Activated CD4-positive, alpha-beta memory T cell treated with anti-CD3 and anti-CD28 coated beads for 36 hours (primary cell): Measurements from ENCODE around the gene RIMKLA. TPM values are rescaled to one million over a fixed set of nuclear protein-coding genes. Genes with fewer than 3 reads are reported as not detected.

ENCODE experiments used
- CTCF ChIA-PET: fragments of 350-600 bp; sonication (Branson Sonifier 250); formaldehyde crosslinking; loops from one replicate; lab custom pipeline; 2021; ENCODE audit warnings: antibody characterized with exemption, inconsistent platforms; lab: Charles Lee
- POLR2A ChIA-PET: fragments of 350-600 bp; sonication (Branson Sonifier 250); formaldehyde crosslinking; loops from one replicate; lab custom pipeline; 2021; ENCODE audit warnings: antibody characterized with exemption; lab: Charles Lee
- DNase-seq: peaks from one replicate; pipeline ENCODE4 v3.0.0-alpha.2; 2020
- H3K27ac Mint-ChIP-seq: one replicate; pipeline ENCODE4 v1.8.0; 2021; ENCODE audit warnings: mixed read lengths
- H3K27me3 Mint-ChIP-seq: one replicate; pipeline ENCODE4 v1.8.0; 2021; ENCODE audit warnings: mixed read lengths
- H3K36me3 Mint-ChIP-seq: one replicate; pipeline ENCODE4 v1.8.0; 2021; ENCODE audit warnings: mixed read lengths
- H3K4me1 Mint-ChIP-seq: one replicate; pipeline ENCODE4 v1.8.0; 2021; ENCODE audit warnings: low read depth, mixed read lengths
- H3K4me3 Mint-ChIP-seq: one replicate; pipeline ENCODE4 v1.8.0; 2021; ENCODE audit warnings: mild to moderate bottlenecking, mixed read lengths
- H3K9me3 Mint-ChIP-seq: one replicate; pipeline ENCODE4 v1.8.0; 2021; ENCODE audit warnings: mixed read lengths
- intact Hi-C: fragments of 100-400 bp; cut with micrococcal nuclease; formaldehyde crosslinking; loops from one replicate; pipeline ENCODE4 v1.15.1; 2023
- total RNA-seq, 2 experiments: library from RNA; stranded (reverse); gene quantifications; one replicate each; pipeline ENCODE4 v1.2.3, GENCODE V29; 2021

Gene RIMKLA
- total RNA-seq, 2 experiments from 2014 or later: 3.0 to 3.2 TPM

DNA sequence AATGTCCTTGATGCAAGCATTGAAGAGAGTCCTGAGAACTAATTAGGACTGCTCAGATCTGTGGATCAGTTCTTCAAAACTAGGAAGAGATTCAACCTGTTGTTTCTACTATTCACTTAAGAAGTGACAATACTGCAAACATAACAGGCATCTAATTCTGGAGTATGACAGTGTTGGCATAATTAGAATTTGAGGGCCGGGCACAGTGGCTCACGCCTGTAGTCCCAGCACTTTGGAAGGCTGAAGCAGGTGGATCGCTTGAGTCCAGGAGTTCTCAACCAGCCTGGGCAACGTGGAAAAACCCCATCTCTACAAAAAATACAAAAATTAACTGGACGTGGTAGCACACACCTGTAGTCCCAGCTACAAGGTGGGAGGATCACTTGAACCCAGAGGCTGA, 37.5 kb upstream of the RIMKLA start:
- intact Hi-C loops: loop anchor here (10.0 kb wide), 1 partner anchor 392 kb away; no protein-coding TSS in a partner anchor
- POLR2A ChIA-PET: no interaction called here
- H3K9me3 Mint-ChIP-seq: no peaks in the 10 kb centered on the region
- no peaks in the 10 kb centered on the region for H3K27me3 Mint-ChIP-seq
- no peak for DNase-seq
- no peak overlapping the region for H3K27ac Mint-ChIP-seq
- CTCF ChIA-PET: interaction anchor here (1.8 kb wide), 1 partner anchor 169 kb away, joined by 8 read pairs; no protein-coding TSS in a partner anchor
- no peaks in the 10 kb centered on the region for H3K4me1 Mint-ChIP-seq
- no peak overlapping the region for H3K4me3 Mint-ChIP-seq
- no peaks in the 10 kb centered on the region for H3K36me3 Mint-ChIP-seq

GRCh38 chr1:42348498-42348897, 32.1 kb upstream of the RIMKLA start:
- ChIA-PET POLR2A (no interaction called here), CTCF (no interaction called here)
- peaks cover 7% of the 10 kb centered on the region for H3K27me3 Mint-ChIP-seq
- no peak overlapping the region for H3K4me3 Mint-ChIP-seq
- intact Hi-C loops: loop anchor here (10.0 kb wide), 1 partner anchor 386 kb away; no protein-coding TSS in a partner anchor
- H3K9me3 Mint-ChIP-seq: no peaks in the 10 kb centered on the region
- DNase-seq: no peak
- H3K27ac Mint-ChIP-seq: no peak overlapping the region
- no peaks in the 10 kb centered on the region for H3K36me3 Mint-ChIP-seq
- H3K4me1 Mint-ChIP-seq: no peaks in the 10 kb centered on the region

DNA sequence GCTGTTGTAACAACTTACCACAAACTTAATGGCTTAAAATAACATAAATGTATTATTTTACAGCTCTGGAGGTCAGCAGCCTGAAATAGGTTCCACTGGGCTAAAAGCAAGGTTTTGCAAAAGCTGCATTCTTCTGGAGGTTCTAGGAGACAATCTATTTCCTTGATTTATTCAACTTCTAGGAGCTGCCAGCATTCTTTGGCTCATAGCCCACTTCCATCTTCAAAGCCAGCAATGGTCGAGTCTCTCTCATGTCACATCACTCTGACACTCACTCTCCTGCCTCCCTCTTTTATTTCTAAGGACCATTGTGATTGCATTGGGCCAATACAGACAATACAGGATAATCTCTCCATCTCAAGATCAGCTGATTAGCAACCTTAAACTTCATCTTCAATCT, 30.5 kb upstream of the RIMKLA start:
- Mint-ChIP-seq H3K4me1 (no peaks in the 10 kb centered on the region), H3K4me3 (no peak overlapping the region), H3K27me3 (peaks cover 7% of the 10 kb centered on the region), H3K27ac (no peak overlapping the region), H3K9me3 (no peaks in the 10 kb centered on the region), H3K36me3 (no peaks in the 10 kb centered on the region)
- POLR2A ChIA-PET: no interaction called here
- CTCF ChIA-PET: interaction anchor here (0.6 to 1.2 kb wide), 2 partner anchors 203 to 228 kb away, joined by 3 read pairs; no protein-coding TSS in a partner anchor
- intact Hi-C loops: no loop called here
- no peak for DNase-seq

DNA sequence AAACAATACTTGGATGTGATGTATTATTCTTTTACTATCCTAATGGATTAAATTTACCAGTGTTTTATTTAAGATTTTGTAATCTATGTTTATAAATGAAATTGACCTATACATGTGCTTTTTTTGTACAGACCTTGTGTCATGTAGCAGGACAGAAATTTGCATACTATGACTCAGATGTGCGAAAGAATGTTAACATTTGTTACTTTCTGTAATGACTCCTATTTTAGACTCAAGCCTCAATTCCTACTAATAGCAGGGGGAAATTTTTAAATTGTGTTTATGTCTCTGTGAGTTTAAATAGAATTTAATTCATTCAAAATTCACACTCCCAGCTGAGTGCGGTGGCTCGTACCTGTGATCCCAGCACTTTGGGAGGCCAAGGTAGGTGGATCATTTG, 21.8 kb upstream of the RIMKLA start:
- Mint-ChIP-seq H3K27me3 (peaks cover 5% of the 10 kb centered on the region), H3K27ac (no peak overlapping the region), H3K4me1 (peaks cover 11% of the 10 kb centered on the region), H3K36me3 (no peaks in the 10 kb centered on the region), H3K4me3 (no peak overlapping the region), H3K9me3 (no peaks in the 10 kb centered on the region)
- DNase-seq: no peak
- POLR2A ChIA-PET: no interaction called here
- intact Hi-C loops: no loop called here
- CTCF ChIA-PET: no interaction called here

- H3K36me3 Mint-ChIP-seq: no peaks in the 10 kb centered on the region
- no peak overlapping the region for H3K27ac Mint-ChIP-seq
- H3K9me3 Mint-ChIP-seq: no peaks in the 10 kb centered on the region
- no peak for DNase-seq
- peaks cover 11% of the 10 kb centered on the region for H3K4me1 Mint-ChIP-seq
- no peak overlapping the region for H3K4me3 Mint-ChIP-seq
- ChIA-PET POLR2A (no interaction called here), CTCF (interaction anchor here (1.0 kb wide), 1 partner anchor 15 kb away, joined by 4 read pairs; no protein-coding TSS in a partner anchor)
- peaks cover 5% of the 10 kb centered on the region for H3K27me3 Mint-ChIP-seq
- intact Hi-C loops: no loop called here
Measured at GRCh38 chr1:42359466-42359865, 21.1 kb upstream of the RIMKLA start.

- Mint-ChIP-seq H3K4me3 (no peak overlapping the region), H3K4me1 (peaks cover 7% of the 10 kb centered on the region), H3K27me3 (peaks cover 5% of the 10 kb centered on the region), H3K36me3 (no peaks in the 10 kb centered on the region), H3K9me3 (no peaks in the 10 kb centered on the region), H3K27ac (no peak overlapping the region)
- intact Hi-C loops: no loop called here
- no peak for DNase-seq
- ChIA-PET CTCF (no interaction called here), POLR2A (no interaction called here)
Measured at GRCh38 chr1:42364089-42364488, 16.5 kb upstream of the RIMKLA start.

DNA sequence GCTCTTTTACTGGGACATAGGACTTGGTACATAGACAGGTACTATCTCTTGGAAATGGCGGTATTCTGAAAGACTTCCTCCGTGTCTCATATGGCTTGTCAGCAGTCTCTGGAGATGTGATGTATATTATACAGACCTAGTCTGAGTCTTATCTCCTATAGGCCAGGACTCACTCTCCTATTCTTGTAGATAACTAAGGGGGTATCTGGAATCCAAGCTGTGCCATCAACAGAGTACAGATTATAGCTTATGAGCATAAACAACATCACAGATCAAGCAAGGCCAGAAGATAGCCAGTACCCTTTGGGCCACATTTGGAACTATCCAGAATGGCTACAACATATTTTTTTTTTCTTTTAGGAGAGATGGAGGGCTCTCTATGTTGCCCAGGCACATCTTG, 16.1 kb upstream of the RIMKLA start:
- intact Hi-C loops: no loop called here

DNA sequence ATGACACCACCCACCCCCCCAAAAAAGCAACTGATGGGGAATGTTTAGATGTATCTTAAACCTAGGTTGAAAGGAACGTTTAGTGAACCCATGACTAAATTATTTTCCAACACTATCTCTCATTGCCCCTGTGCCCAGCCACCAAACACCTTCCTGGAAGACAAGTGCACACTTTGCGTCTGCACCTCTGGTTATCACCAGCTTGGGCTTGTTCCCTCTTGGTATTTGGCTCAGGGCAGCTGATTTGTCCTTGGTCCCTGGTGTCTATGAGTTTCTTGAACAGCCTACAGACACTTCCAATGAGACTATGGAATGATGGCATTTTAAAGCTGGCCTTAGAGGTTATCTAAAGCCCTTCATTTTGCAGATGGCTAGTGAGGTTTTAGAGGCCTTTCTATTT, 15.5 kb upstream of the RIMKLA start:
- no peak overlapping the region for H3K27ac Mint-ChIP-seq
- no peaks in the 10 kb centered on the region for H3K36me3 Mint-ChIP-seq
- ChIA-PET POLR2A (no interaction called here), CTCF (no interaction called here)
- peaks cover 2% of the 10 kb centered on the region for H3K4me1 Mint-ChIP-seq
- H3K9me3 Mint-ChIP-seq: no peaks in the 10 kb centered on the region
- no peak for DNase-seq
- intact Hi-C loops: no loop called here
- no peak overlapping the region for H3K4me3 Mint-ChIP-seq
- peaks cover 5% of the 10 kb centered on the region for H3K27me3 Mint-ChIP-seq

More for the DNA sequence above, 16.1 kb upstream of the RIMKLA start:
- Mint-ChIP-seq H3K9me3 (no peaks in the 10 kb centered on the region), H3K4me1 (peaks cover 4% of the 10 kb centered on the region), H3K27me3 (peaks cover 5% of the 10 kb centered on the region), H3K36me3 (no peaks in the 10 kb centered on the region), H3K4me3 (no peak overlapping the region), H3K27ac (no peak overlapping the region)
- CTCF ChIA-PET: no interaction called here
- DNase-seq: no peak
- POLR2A ChIA-PET: no interaction called here

DNA sequence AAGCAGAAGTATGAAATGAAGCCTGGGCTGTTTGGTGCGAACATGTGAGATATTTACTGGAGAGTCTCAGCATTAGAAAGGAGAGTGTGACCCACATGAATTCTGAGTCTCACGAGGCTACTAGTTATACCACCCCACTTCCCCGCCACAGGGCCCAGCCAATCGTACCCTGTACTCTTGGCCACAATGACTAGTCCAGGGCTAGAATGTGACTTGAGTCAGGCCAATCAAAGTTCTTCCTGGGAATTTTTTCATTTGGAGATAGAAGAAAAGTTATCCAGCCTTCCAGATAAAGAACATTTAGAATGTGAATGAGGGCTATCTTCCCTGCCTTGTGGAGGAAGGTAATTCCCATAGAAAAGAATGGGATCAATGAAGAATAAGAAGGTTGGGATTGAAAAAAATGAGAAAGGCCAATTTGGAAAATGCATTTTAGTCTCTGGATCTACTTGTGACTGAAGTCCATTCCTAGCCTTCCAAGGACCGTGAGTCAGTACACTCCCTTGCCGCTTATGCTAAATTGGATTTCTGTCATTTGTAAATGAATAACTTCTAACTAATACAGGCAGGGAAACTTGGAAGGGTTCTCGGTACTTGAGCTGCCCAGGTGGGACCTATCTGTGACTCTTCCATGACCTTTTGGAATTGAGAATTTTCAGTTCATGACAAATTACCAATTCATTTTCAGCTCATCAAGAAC, 12.3 kb upstream of the RIMKLA start:
- H3K9me3 Mint-ChIP-seq: no peaks in the 10 kb centered on the region
- ChIA-PET POLR2A (no interaction called here), CTCF (interaction anchor here (0.6 kb wide), 1 partner anchor 51 kb away, joined by 3 read pairs; no protein-coding TSS in a partner anchor)
- intact Hi-C loops: no loop called here
- H3K36me3 Mint-ChIP-seq: no peaks in the 10 kb centered on the region
- no peak overlapping the region for H3K4me3 Mint-ChIP-seq
- no peak for DNase-seq
- H3K27me3 Mint-ChIP-seq: no peaks in the 10 kb centered on the region
- H3K4me1 Mint-ChIP-seq: peaks cover 2% of the 10 kb centered on the region
- H3K27ac Mint-ChIP-seq: no peak overlapping the region

GRCh38 chr1:42369471-42369870, 11.1 kb upstream of the RIMKLA start:
- intact Hi-C loops: no loop called here
- H3K4me1 Mint-ChIP-seq: no peaks in the 10 kb centered on the region
- no peak overlapping the region for H3K4me3 Mint-ChIP-seq
- H3K27ac Mint-ChIP-seq: no peak overlapping the region
- POLR2A ChIA-PET: interaction anchor here (0.7 kb wide), 1 partner anchor 47 kb away, joined by 3 read pairs; no protein-coding TSS in a partner anchor
- CTCF ChIA-PET: no interaction called here
- DNase-seq: no peak
- H3K36me3 Mint-ChIP-seq: no peaks in the 10 kb centered on the region
- no peaks in the 10 kb centered on the region for H3K27me3 Mint-ChIP-seq
- H3K9me3 Mint-ChIP-seq: no peaks in the 10 kb centered on the region

- Mint-ChIP-seq H3K4me3 (no peak overlapping the region), H3K36me3 (no peaks in the 10 kb centered on the region), H3K27ac (no peak overlapping the region), H3K27me3 (no peaks in the 10 kb centered on the region), H3K4me1 (no peaks in the 10 kb centered on the region), H3K9me3 (no peaks in the 10 kb centered on the region)
- intact Hi-C loops: no loop called here
- ChIA-PET POLR2A (no interaction called here), CTCF (interaction anchor here (0.6 kb wide), 1 partner anchor 1419 kb away, joined by 3 read pairs; no protein-coding TSS in a partner anchor)
- no peak for DNase-seq
Measured at GRCh38 chr1:42370876-42371549, 9.6 kb upstream of the RIMKLA start.

- Mint-ChIP-seq H3K4me3 (no peak overlapping the region), H3K27me3 (peaks cover 4% of the 10 kb centered on the region), H3K9me3 (no peaks in the 10 kb centered on the region), H3K36me3 (no peaks in the 10 kb centered on the region), H3K4me1 (no peaks in the 10 kb centered on the region), H3K27ac (no peak overlapping the region)
- intact Hi-C loops: no loop called here
- POLR2A ChIA-PET: no interaction called here
- no peak for DNase-seq
- CTCF ChIA-PET: no interaction called here
Measured at GRCh38 chr1:42372796-42373195, 7.8 kb upstream of the RIMKLA start.
